Aorta (tissue), 5 donors: ENCODE measurements around the gene PCBD2. TPM values are rescaled to one million over a fixed set of nuclear protein-coding genes. Genes with fewer than 3 reads are reported as not detected.
"Not testable (repeated sequence)": the region's sequence is repeated elsewhere in the genome, so short reads cannot be mapped to it uniquely, and the experiment has no call there.

Experiments used
- ATAC-seq: fragments of 200-7000 bp; cut with Tn5 transposase; one replicate; pipeline ENCODE4 v1.9.1; 2022; ENCODE audit warnings: moderate library complexity; ENCODE audit not compliant: low FRiP score
- DNase-seq, 2 donors: peaks; one replicate each; pipeline ENCODE4 v3.0.0-alpha.2; 2020
- H3K27ac ChIP-seq, 2 donors: one replicate each; pipeline ENCODE4 v1.5.1; 2013; ENCODE audit warnings: low read length in 2 of 2, mild to moderate bottlenecking in 2 of 2, moderate library complexity in 2 of 2, control low read depth in 1 of 2, inconsistent platforms in 1 of 2, low read depth in 1 of 2
- H3K27me3 ChIP-seq, 2 donors: one replicate each; pipeline ENCODE4 v1.6.1; 2013; ENCODE audit warnings: control low read depth in 1 of 2, low read length in 1 of 2, mild to moderate bottlenecking in 1 of 2, moderate library complexity in 1 of 2; ENCODE audit not compliant: insufficient read depth in 2 of 2, control insufficient read depth in 1 of 2
- H3K36me3 ChIP-seq, 2 donors: one replicate each; pipeline ENCODE4 v1.6.1; 2013; ENCODE audit warnings: control low read depth in 1 of 2, low read length in 1 of 2, mild to moderate bottlenecking in 1 of 2; ENCODE audit not compliant: insufficient read depth in 2 of 2, control insufficient read depth in 1 of 2
- H3K4me1 ChIP-seq, 2 donors: one replicate each; pipeline ENCODE4 v1.6.1; 2013; ENCODE audit warnings: low read length in 2 of 2, control low read depth in 1 of 2, mild to moderate bottlenecking in 1 of 2, moderate library complexity in 1 of 2; ENCODE audit not compliant: insufficient read depth in 2 of 2, control insufficient read depth in 1 of 2
- H3K4me3 ChIP-seq, 2 donors: one replicate each; pipeline ENCODE4 v1.5.1; 2013; ENCODE audit warnings: low read length in 2 of 2, control low read depth in 1 of 2, mild to moderate bottlenecking in 1 of 2
- H3K9me3 ChIP-seq: one replicate; pipeline ENCODE4 v1.6.1; 2013; ENCODE audit warnings: mild to moderate bottlenecking, low read length; ENCODE audit not compliant: control insufficient read depth
- WGBS, 2 donors: extraction: QIAGEN DNeasy Blood & Tissue Kit; methylation state at CpG; one replicate each; pipeline ENCODE4 v1.1.7; 2013; 5-methylcytosine and 5-hydroxymethylcytosine counted together
- intact Hi-C, 2 donors: fragments of 100-400 bp; cut with DNase I; formaldehyde crosslinking; loops; one replicate each; pipeline versions ENCODE4 v1.14.2 to v1.15.0; 2022
- polyA plus RNA-seq, 2 donors: library from polyadenylated mRNA; stranded (reverse); fragments of 200-250 nt; gene quantifications; one replicate each; pipeline ENCODE4 v1.2.3, GENCODE V29; 2013
- total RNA-seq, 2 donors: library from RNA; stranded (reverse); fragmentation: NEBNext Ultra II Directional; extraction: Animal tissue kit (Norgen Biotek cat#: 25700); gene quantifications; one replicate each; pipeline ENCODE4 v1.2.1, GENCODE V29; 2021
- donor health status: healthy with polysubstance abuse.
- donor health status: Bipolar disorder and iron deficiency.
- donor health status: DM: no; HTN: no; CAD: no.
- donor health status: DM: no; HTN: no; CAD: no.
- donor health status: DM: yes; HTN: yes; CAD: no.

PCBD2 gene
- total and polyA plus RNA-seq, 4 donors, result 2.8 to 9.2 (median 5.2) TPM

DNA sequence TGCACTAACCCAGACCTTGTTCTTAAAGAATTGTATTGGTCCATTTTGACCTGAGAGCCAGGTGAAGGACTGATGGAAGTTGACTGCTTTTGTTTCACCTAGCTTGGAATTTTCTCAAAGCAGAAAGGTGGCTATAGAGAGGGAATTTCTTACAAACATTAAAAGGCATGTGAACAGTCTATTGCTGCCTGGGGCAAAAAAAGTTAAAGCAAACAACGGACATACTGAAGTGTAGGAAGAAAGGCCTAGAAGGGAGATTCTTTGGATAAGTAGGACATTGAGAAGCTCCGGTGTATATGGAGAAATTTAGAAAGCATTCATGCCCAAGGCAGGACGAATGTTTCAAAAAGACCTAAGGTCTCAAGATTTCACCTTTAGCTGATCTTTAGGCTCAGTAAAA lies 74.5 kb downstream of the PCBD2 start:
- peaks cover 4% of the 10 kb centered on the region for H3K9me3 ChIP-seq
- H3K27ac ChIP-seq, result no peak overlapping the region
- ATAC-seq (no peak), DNase-seq (no peak)
- no peaks in the 10 kb centered on the region for H3K4me1 ChIP-seq
- 89 to 91% methylated on average over 3 of the region's 3 CpGs for WGBS, 2 donors
- H3K27me3 ChIP-seq, result no peaks in the 10 kb centered on the region
- H3K4me3 ChIP-seq, result no peak overlapping the region
- no peaks in the 10 kb centered on the region for H3K36me3 ChIP-seq
- intact Hi-C loops, result no loop called here

DNA sequence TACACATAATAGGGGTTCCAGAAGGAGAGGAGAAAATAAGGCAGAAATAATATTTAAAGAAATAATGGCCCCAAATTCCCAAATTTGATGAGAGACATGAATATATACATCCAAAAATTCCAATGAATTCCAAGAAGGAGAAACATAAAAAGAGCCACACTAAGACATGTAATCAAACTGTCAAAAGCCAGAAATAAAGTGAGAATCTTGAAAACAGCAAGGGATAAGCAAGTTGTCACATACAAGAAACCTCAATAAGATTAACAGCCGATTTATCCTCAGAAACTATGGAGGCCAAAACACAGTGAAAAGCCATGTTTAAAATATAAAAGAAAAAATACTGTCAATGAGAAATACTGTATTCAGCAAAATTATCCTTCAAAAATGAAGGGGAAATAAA lies 77.3 kb downstream of the PCBD2 start:
- WGBS, 2 donors, result 93 to 95% methylated on average over 1 of the region's 1 CpG
- Histone ChIP-seq H3K27me3 (no peaks in the 10 kb centered on the region), H3K4me1 (no peaks in the 10 kb centered on the region), H3K36me3 (no peaks in the 10 kb centered on the region), H3K27ac (no peak overlapping the region), H3K9me3 (no peaks in the 10 kb centered on the region), H3K4me3 (no peak overlapping the region)
- intact Hi-C loops, result no loop called here
- ATAC-seq (no peak), DNase-seq (no peak)

DNA sequence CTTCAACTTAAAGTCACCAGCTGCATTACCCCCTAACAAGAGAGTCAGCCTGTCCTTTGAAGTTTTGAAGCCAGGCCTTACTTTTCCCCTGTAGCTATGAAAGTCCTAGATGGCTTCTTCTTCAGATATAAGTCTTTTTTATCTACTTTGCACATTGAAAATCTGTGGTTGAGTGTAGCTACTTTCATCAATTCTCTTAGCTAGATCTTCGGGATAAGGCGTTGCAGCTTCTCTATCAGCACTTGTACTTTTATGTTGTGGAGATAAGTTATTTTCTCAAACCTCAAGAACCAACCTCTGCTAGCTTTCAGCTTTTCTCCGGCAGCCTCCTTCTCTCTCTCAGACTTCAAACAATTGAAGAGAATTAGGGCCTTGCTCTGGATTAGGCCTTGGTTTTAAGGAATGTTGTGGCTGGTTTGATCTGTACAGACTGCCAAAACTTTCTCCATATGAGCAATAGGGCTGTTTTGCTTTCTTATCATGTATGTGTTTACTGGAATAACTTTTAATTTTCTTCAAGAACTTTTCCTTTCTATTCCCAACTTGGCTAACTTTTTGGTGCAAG lies 84.4 kb downstream of the PCBD2 start:
- ATAC-seq, result no peak
- H3K36me3 ChIP-seq, result no peaks in the 10 kb centered on the region
- peaks cover 0 to 3% of the 10 kb centered on the region in 2 donors for H3K4me1 ChIP-seq
- no peaks in the 10 kb centered on the region for H3K9me3 ChIP-seq
- no peak overlapping the region for H3K27ac ChIP-seq
- no peaks in the 10 kb centered on the region for H3K27me3 ChIP-seq
- no peak overlapping the region for H3K4me3 ChIP-seq
- no peak for DNase-seq
- 41 to 54% methylated on average over 3 of the region's 3 CpGs for WGBS, 2 donors
- intact Hi-C loops, result no loop called here

DNA sequence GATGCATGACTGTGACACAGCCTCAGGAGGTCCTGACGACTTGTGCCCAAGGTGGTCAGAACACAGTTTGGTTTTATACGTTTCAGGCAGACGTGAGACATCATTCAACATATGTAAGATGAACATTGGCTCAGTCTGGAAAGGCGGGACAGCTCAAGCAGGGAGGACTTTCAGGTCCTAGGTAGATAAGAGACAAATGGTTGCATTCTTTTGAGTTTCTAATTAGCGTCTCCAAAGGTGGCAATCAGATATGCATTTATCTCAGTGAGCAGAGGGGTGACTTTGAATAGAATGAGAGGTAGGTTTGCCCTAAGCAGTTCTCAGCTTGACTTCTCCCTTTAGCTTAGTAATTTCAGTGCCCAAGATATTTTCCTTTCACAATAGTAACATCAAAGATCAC lies 85.3 kb downstream of the PCBD2 start:
- ATAC-seq, intact Hi-C loops: not testable (repeated sequence)

DNA sequence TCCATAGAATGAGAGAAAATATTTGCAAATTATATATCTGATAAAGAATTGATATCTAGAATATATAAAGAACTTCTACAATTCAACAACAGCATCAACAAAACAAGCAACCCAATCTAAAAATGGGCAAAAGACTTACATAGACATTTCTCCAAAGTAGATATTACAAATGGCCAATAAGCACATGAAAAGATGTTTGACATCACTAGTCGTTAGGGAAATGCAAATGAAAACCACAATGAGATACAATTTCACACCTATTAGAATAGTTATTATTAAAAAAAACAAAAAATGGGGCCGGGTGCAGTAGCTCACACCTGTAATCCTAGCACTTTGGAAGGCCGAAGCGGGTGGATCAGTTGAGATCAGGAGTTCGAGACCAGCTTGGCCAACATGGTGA lies 87.2 kb downstream of the PCBD2 start:
- no peak overlapping the region for H3K27ac ChIP-seq
- H3K27me3 ChIP-seq, result no peaks in the 10 kb centered on the region
- intact Hi-C loops, result no loop called here
- H3K4me3 ChIP-seq, result no peak overlapping the region
- H3K36me3 ChIP-seq, result no peaks in the 10 kb centered on the region
- no peaks in the 10 kb centered on the region for H3K9me3 ChIP-seq
- ATAC-seq (no peak), DNase-seq (no peak)
- H3K4me1 ChIP-seq, result peaks cover 0 to 3% of the 10 kb centered on the region in 2 donors
- WGBS, 2 donors, result 95 to 96% methylated on average over 5 of the region's 5 CpGs

More for the DNA sequence above, 85.3 kb downstream of the PCBD2 start:
- H3K27ac ChIP-seq, H3K36me3 ChIP-seq, H3K9me3 ChIP-seq, H3K27me3 ChIP-seq, H3K4me3 ChIP-seq, DNase-seq, H3K4me1 ChIP-seq: not testable (repeated sequence)
- WGBS, 2 donors, result 80 to 91% methylated on average over 5 of the region's 5 CpGs

DNA sequence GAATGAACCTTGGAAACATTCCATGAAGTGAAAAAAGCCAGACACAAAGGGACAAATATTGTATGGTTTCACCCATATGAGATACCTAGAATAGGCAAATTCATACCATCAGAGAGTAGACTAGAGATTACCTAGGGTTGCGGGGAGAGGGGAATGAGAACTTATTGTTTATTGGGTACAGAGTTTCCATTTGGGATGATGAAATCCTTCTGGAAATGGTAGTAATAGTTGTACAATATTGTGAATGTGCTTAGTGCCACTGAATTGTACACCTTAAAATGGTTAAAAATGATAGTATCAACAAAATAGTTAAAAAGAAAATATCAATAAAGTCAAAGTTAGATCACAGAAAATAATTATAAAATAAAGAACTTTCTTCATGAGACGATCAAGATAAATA lies 88.2 kb downstream of the PCBD2 start:
- DNase-seq (no peak), ATAC-seq (no peak)
- H3K4me3 ChIP-seq, result no peak overlapping the region
- H3K4me1 ChIP-seq, result peaks cover 0 to 3% of the 10 kb centered on the region in 2 donors
- 95 to 98% methylated on average over 2 of the region's 2 CpGs for WGBS, 2 donors
- no peaks in the 10 kb centered on the region for H3K36me3 ChIP-seq
- H3K27ac ChIP-seq, result no peak overlapping the region
- intact Hi-C loops, result no loop called here
- H3K27me3 ChIP-seq, result no peaks in the 10 kb centered on the region
- no peaks in the 10 kb centered on the region for H3K9me3 ChIP-seq

DNA sequence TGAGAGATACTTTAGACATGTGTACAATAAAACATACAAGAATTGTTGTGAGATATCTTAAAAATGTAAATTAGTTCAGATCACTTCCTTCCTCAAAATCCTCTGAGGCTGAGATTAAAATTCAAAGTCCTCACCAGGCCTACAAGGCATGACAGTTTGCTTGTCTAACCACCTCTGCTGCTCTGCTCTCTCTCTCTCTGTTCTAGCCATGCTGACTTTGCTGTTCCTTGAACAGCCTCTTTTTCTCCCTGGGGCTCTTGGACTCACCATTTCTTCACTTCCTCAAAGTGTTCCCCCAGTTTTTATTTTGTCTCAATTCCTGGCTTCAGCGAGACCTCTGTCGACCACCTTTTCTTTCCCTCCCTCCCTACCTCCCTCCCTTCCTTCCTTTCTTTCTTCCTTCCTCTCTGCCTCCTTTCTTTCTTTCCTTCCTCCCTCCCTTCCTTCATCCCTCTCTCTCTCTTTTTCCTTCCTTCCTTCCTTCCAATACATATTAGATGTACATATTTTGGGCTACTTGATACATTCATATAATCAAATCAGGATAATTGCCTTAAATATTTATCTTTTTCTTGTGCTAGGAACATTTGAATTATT lies 89.7 kb downstream of the PCBD2 start:
- intact Hi-C loops, result no loop called here
- Histone ChIP-seq H3K27me3 (no peaks in the 10 kb centered on the region), H3K4me3 (no peak overlapping the region), H3K9me3 (no peaks in the 10 kb centered on the region), H3K4me1 (peaks cover 0 to 3% of the 10 kb centered on the region in 2 donors), H3K36me3 (no peaks in the 10 kb centered on the region), H3K27ac (no peak overlapping the region)
- DNase-seq (no peak), ATAC-seq (no peak)
- 78 to 88% methylated on average over 2 of the region's 2 CpGs for WGBS, 2 donors

DNA sequence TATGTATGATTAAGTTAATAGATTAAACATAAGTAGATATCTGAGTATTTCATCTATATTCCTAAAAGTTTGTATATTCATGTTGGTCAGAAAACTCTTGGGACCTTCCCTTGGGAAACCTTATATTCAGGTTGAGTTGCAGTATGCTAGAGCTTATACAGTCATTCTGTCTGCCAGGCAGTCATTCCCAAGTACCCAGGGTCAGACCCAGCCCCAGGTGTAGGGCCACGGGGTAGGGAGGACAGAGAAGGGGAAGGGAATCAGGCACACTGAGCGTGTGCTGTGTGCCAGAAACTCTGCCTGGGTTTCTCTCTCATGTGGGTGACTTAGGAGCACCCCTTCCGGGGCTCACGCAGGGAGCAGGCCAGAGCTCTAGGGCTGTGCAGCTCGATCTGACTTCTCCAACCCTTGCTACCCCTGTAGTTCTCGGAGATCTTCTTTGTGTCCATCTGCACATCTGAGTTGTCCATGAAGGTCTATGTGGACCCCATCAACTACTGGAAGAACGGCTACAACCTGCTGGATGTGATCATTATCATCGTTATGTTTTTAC lies 91.0 kb downstream of the PCBD2 start:
- no peak overlapping the region for H3K4me3 ChIP-seq
- peaks cover 0 to 3% of the 10 kb centered on the region in 2 donors for H3K4me1 ChIP-seq
- DNase-seq, result no peak
- WGBS, 2 donors, result 94 to 99% methylated on average over 8 of the region's 8 CpGs
- no peak overlapping the region for H3K27ac ChIP-seq
- H3K27me3 ChIP-seq, result no peaks in the 10 kb centered on the region
- ATAC-seq, result peak; percentile 7
- H3K36me3 ChIP-seq, result no peaks in the 10 kb centered on the region
- H3K9me3 ChIP-seq, result no peaks in the 10 kb centered on the region
- intact Hi-C loops, result no loop called here

DNA sequence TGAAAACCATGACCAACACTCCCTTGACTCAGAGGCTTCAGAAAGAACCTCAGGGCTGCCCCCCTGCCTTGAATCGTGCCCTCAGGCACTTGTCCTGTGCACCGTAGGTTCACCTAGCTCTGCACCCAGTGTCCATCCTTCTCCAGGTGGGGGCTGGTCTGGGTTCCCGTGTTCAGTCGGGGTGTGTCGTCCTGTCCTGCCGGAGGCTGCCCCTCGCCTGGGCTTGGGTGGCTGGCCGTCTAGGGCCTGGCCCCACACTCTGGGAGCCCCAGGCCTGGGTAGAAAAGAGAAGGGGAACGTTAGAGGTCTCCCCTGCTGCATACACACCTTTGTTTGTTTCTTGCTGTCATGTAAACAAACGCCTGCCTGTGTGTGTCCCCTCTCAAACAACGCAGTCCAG lies 92.1 kb downstream of the PCBD2 start:
- intact Hi-C loops, result no loop called here
- peak; percentile 26 for ATAC-seq
- Histone ChIP-seq H3K27me3 (no peaks in the 10 kb centered on the region), H3K9me3 (no peaks in the 10 kb centered on the region), H3K4me3 (no peak overlapping the region), H3K4me1 (peaks cover 0 to 3% of the 10 kb centered on the region in 2 donors), H3K27ac (no peak overlapping the region), H3K36me3 (no peaks in the 10 kb centered on the region)
- DNase-seq, result no peak
- 81 to 84% methylated on average over 11 of the region's 11 CpGs for WGBS, 2 donors
